ENCODE results near the gene VTI1A.

GRCh38 chr10:112552593-112553110, 105.6 kb downstream of the VTI1A start:
- TF ChIP-seq RAD21 (conservative IDR thresholded peaks at IDR 0.05) = no peak
- no peak for TF ChIP-seq CTCF (IDR thresholded peaks at IDR 0.05; ENCODE audit: poor library complexity, severe bottlenecking)
- no peak for TF ChIP-seq TAF1 (IDR thresholded peaks at IDR 0.05; ENCODE audit: low read depth)
- TF ChIP-seq EZH2 (IDR thresholded peaks at IDR 0.05; ENCODE audit: borderline replicate concordance, insufficient read depth, low read length, poor library complexity, severe bottlenecking) = no peak
- no peak for TF ChIP-seq POLR2AphosphoS5 (IDR thresholded peaks at IDR 0.05)
- no peak for TF ChIP-seq EP300 (conservative IDR thresholded peaks at IDR 0.05; ENCODE audit: poor library complexity, severe bottlenecking)
- TF ChIP-seq REST (IDR thresholded peaks at IDR 0.05; ENCODE audit: borderline replicate concordance) = no peak
- TF ChIP-seq MXI1 (conservative IDR thresholded peaks at IDR 0.05; ENCODE audit: poor library complexity, severe bottlenecking) = no peak
- no peak for TF ChIP-seq SMC3 (conservative IDR thresholded peaks at IDR 0.05; ENCODE audit: poor library complexity)
